Nephron (organoid): ENCODE measurements around the gene WNK2.
A peak's percentile ranks its signal among the peaks of the same experiment; 100 is the strongest.

Experiments used
- H3K27ac Mint-ChIP-seq, 3 experiments: 2 replicates each; pipeline ENCODE4 v1.8.0; 2020; ENCODE audit warnings: mixed read lengths in 3 of 3, mild to moderate bottlenecking in 2 of 3, moderate library complexity in 1 of 3
- H3K27me3 Mint-ChIP-seq: 2 replicates; pipeline ENCODE4 v1.8.0; 2021; ENCODE audit warnings: low read depth, mild to moderate bottlenecking, moderate library complexity, mixed read lengths
- H3K36me3 Mint-ChIP-seq: 2 replicates; pipeline ENCODE4 v1.8.0; 2020; ENCODE audit warnings: low read depth, mixed read lengths
- H3K4me1 Mint-ChIP-seq: 2 replicates; pipeline ENCODE4 v1.8.0; 2020; ENCODE audit warnings: mixed read lengths
- H3K4me3 Mint-ChIP-seq, 3 experiments: 2 replicates each; pipeline ENCODE4 v1.8.0; 2020; ENCODE audit warnings: mild to moderate bottlenecking in 3 of 3, mixed read lengths in 3 of 3, moderate library complexity in 2 of 3
- H3K9me3 Mint-ChIP-seq: 2 replicates; pipeline ENCODE4 v1.8.0; 2020; ENCODE audit warnings: mixed read lengths
- TF ChIP-seq, protein P1 (sequence below), 3 experiments: fragments of 200-600 bp; sonication (generic); IDR thresholded peaks; one replicate each; pipeline ENCODE4 v1.5.0; 2021; ENCODE audit warnings: antibody characterized with exemption in 3 of 3; ENCODE audit not compliant: unreplicated experiment in 3 of 3

WNK2 gene

GRCh38 chr9:93301911-93302541, 118.1 kb downstream of the WNK2 start:
- H3K4me1 Mint-ChIP-seq = peaks cover 13% of the 10 kb centered on the region
- H3K4me3 Mint-ChIP-seq = no peak overlapping the region
- TF ChIP-seq, protein P1, sequence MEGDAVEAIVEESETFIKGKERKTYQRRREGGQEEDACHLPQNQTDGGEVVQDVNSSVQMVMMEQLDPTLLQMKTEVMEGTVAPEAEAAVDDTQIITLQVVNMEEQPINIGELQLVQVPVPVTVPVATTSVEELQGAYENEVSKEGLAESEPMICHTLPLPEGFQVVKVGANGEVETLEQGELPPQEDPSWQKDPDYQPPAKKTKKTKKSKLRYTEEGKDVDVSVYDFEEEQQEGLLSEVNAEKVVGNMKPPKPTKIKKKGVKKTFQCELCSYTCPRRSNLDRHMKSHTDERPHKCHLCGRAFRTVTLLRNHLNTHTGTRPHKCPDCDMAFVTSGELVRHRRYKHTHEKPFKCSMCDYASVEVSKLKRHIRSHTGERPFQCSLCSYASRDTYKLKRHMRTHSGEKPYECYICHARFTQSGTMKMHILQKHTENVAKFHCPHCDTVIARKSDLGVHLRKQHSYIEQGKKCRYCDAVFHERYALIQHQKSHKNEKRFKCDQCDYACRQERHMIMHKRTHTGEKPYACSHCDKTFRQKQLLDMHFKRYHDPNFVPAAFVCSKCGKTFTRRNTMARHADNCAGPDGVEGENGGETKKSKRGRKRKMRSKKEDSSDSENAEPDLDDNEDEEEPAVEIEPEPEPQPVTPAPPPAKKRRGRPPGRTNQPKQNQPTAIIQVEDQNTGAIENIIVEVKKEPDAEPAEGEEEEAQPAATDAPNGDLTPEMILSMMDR (IDR thresholded peaks at IDR 0.05; ENCODE audit: unreplicated experiment in 3 of 3) = no peak

GRCh38 chr9:93302586-93303257, 118.8 kb downstream of the WNK2 start:
- Mint-ChIP-seq H3K27me3 (peaks cover 3% of the 10 kb centered on the region), H3K27ac (no peak overlapping the region), H3K36me3 (no peaks in the 10 kb centered on the region), H3K9me3 (no peaks in the 10 kb centered on the region), H3K4me1 (peaks cover 13% of the 10 kb centered on the region), H3K4me3 (no peak overlapping the region)
- TF ChIP-seq, protein P1 (IDR thresholded peaks at IDR 0.05; ENCODE audit: unreplicated experiment in 3 of 3) = peak; percentile 25 to 37 (median 26)

More at GRCh38 chr9:93301911-93302541, 118.1 kb downstream of the WNK2 start:
- Mint-ChIP-seq H3K9me3 (no peaks in the 10 kb centered on the region), H3K27ac (no peak overlapping the region), H3K36me3 (no peaks in the 10 kb centered on the region), H3K27me3 (peaks cover 3% of the 10 kb centered on the region)

DNA sequence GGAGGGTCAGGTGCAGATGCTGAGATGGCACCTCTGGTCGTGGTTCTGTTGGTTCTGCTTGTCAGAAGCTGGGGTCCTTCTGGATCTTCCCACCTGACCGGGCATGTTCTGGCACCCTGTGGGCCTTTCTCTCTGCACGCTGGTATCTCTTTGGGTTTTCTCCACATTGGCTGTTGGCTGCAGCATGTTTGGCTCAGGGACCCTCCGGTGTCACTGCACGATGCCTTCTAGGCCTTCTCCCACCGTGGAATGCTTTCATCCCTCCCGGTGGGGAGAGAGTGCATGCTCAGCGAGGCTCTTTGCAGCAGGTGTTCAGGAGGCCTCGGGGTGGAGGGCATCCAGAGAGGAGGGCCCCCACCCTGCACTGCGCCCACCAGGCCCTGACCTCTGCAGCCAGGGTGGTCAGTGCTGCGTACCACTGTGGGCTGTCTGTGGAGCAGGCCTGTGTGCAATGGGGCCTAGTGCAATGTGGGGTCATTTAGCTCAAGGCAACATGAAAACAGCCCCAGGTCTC, 119.4 kb downstream of the WNK2 start:
- Mint-ChIP-seq H3K27ac (no peak overlapping the region), H3K9me3 (no peaks in the 10 kb centered on the region), H3K27me3 (peaks cover 3% of the 10 kb centered on the region), H3K36me3 (no peaks in the 10 kb centered on the region), H3K4me1 (peaks cover 13% of the 10 kb centered on the region), H3K4me3 (no peak overlapping the region)
- TF ChIP-seq, protein P1 (IDR thresholded peaks at IDR 0.05; ENCODE audit: unreplicated experiment in 3 of 3) = no peak

DNA sequence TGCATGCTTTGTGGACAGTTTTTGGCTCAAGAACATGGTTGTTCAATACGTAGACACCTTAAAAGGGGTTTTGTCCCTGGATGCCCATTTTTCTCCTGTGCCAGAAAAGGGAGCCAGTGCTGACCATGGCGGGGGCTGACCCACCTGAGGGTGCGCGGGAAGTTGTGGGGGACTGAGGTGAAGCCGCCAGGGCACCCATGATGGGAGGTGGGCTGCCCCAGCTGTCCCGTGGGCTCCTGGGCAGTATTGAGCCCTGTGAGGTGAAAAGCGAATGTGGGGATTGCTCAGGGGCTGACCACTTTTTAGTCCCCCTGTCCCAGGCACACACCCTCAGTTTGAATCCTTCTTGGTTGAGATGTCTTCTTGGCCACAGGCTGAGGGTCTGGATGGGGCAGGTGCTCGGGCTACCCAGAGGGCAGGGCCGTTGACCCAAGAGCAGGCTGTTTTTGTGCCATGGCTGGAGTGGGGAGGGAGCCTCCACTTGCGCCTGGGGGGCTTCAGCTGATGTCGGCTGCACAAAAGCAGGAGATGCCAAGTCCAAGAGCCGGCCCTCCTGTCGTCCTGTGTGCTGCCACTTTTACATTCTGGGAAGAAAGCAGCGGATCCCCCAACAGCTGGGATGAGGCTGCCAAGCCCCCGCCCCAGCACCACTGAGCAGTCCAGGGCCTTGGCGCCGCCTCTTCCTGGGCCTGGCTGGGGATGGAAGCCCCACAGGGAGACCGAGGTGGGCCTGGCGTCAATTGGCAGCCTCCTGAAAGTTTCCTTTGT, 120.1 kb downstream of the WNK2 start:
- H3K9me3 Mint-ChIP-seq = no peaks in the 10 kb centered on the region
- TF ChIP-seq, protein P1 (IDR thresholded peaks at IDR 0.05; ENCODE audit: unreplicated experiment in 3 of 3) = no peak

GRCh38 chr9:93304574-93305496, 120.9 kb downstream of the WNK2 start:
- no peaks in the 10 kb centered on the region for H3K9me3 Mint-ChIP-seq
- H3K27ac Mint-ChIP-seq = no peak overlapping the region
- peaks cover 11% of the 10 kb centered on the region for H3K4me1 Mint-ChIP-seq
- H3K36me3 Mint-ChIP-seq = no peaks in the 10 kb centered on the region
- H3K27me3 Mint-ChIP-seq = peaks cover 1% of the 10 kb centered on the region
- no peak overlapping the region for H3K4me3 Mint-ChIP-seq
- TF ChIP-seq, protein P1 (IDR thresholded peaks at IDR 0.05; ENCODE audit: unreplicated experiment in 3 of 3) = peak; percentile 74 to 77 (median 75)

More for the DNA sequence above, 120.1 kb downstream of the WNK2 start:
- H3K4me1 Mint-ChIP-seq = peaks cover 13% of the 10 kb centered on the region
- H3K27ac Mint-ChIP-seq = no peak overlapping the region
- no peaks in the 10 kb centered on the region for H3K36me3 Mint-ChIP-seq
- no peak overlapping the region for H3K4me3 Mint-ChIP-seq
- peaks cover 3% of the 10 kb centered on the region for H3K27me3 Mint-ChIP-seq
